Suprapubic skin (tissue), 4 donors: ENCODE measurements around the gene STK32B.

Experiments used
- POLR2A ChIP-seq, 2 donors: fragments of 450-650 bp; IDR thresholded peaks; one replicate each; pipeline ENCODE4 v1.6.1; 2017; ENCODE audit warnings: antibody characterized with exemption in 2 of 2, mild to moderate bottlenecking in 2 of 2, moderate library complexity in 2 of 2
- POLR2AphosphoS5 ChIP-seq, 3 donors: sonication (generic); formaldehyde crosslinking; IDR thresholded peaks; one replicate each; pipeline ENCODE4 v1.6.1; 2017; ENCODE audit warnings: antibody characterized with exemption in 3 of 3
- TF ChIP-seq, protein P1 (sequence below), 2 donors: fragments of 200-600 bp in 1 of 2; fragments of 450-650 bp in 1 of 2; sonication (generic) in 1 of 2; IDR thresholded peaks; one replicate each; pipeline ENCODE4 v1.5.1; 2016 to 2019; ENCODE audit warnings: antibody characterized with exemption in 2 of 2, mild to moderate bottlenecking in 1 of 2, moderate library complexity in 1 of 2

GRCh38 chr4:5048721-5049120 is 2.6 kb upstream of the STK32B start:
- TF ChIP-seq, protein P1, sequence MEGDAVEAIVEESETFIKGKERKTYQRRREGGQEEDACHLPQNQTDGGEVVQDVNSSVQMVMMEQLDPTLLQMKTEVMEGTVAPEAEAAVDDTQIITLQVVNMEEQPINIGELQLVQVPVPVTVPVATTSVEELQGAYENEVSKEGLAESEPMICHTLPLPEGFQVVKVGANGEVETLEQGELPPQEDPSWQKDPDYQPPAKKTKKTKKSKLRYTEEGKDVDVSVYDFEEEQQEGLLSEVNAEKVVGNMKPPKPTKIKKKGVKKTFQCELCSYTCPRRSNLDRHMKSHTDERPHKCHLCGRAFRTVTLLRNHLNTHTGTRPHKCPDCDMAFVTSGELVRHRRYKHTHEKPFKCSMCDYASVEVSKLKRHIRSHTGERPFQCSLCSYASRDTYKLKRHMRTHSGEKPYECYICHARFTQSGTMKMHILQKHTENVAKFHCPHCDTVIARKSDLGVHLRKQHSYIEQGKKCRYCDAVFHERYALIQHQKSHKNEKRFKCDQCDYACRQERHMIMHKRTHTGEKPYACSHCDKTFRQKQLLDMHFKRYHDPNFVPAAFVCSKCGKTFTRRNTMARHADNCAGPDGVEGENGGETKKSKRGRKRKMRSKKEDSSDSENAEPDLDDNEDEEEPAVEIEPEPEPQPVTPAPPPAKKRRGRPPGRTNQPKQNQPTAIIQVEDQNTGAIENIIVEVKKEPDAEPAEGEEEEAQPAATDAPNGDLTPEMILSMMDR (IDR thresholded peaks at IDR 0.05), result no peak
- no peak for TF ChIP-seq POLR2AphosphoS5 (IDR thresholded peaks at IDR 0.05)
- TF ChIP-seq POLR2A (IDR thresholded peaks at IDR 0.05), result no peak
